SK-N-SH (cell line): ENCODE results near the gene AXL. TPM values are rescaled to one million over a fixed set of nuclear protein-coding genes. Genes with fewer than 3 reads are reported as not detected.

Experiments used
- CTCF ChIA-PET: fragments of 300-600, 350-600 bp; formaldehyde crosslinking; extraction: SDS; loops from one replicate; lab custom pipeline; 2021; lab: Yijun Ruan, JAX
- POLR2A ChIA-PET: fragments of 350-600 bp; sonication (Branson Sonifier 250); formaldehyde crosslinking; extraction: SDS; loops from one replicate; lab custom pipeline; 2020; ENCODE audit warnings: antibody characterized with exemption, inconsistent platforms; lab: Yijun Ruan, JAX
- DNase-seq: peaks from one replicate; pipeline ENCODE4 v3.0.0; 2012
- H2AFZ ChIP-seq: fragments of 200-600 bp; sonication (generic); 2 replicates; pipeline ENCODE4 v1.8.1; 2016; ENCODE audit warnings: antibody characterized with exemption, mild to moderate bottlenecking, low read depth
- H3F3A ChIP-seq: fragments of 200-600 bp; sonication (generic); replicated peaks from 2 replicates; pipeline ENCODE3; 2016; ENCODE audit warnings: antibody characterized with exemption, mild to moderate bottlenecking; ENCODE audit not compliant: insufficient read depth
- H3K27ac ChIP-seq, 2 experiments: fragments of 200-500 bp in 1 of 2; fragments of 200-600 bp in 1 of 2; sonication (Bioruptor generic) in 1 of 2; sonication (generic), shearing (Covaris generic) in 1 of 2; 2 replicates each; pipeline versions ENCODE4 v1.5.1 to v1.6.1; 2014 to 2016; ENCODE audit warnings: low read depth in 2 of 2, inconsistent platforms in 1 of 2, low read length in 1 of 2, mild to moderate bottlenecking in 1 of 2, mixed read lengths in 1 of 2
- H3K27me3 ChIP-seq: fragments of 200-600 bp; sonication (generic), shearing (Covaris generic); 2 replicates; pipeline ENCODE4 v1.6.1; 2016; ENCODE audit warnings: mixed run types; ENCODE audit not compliant: insufficient read depth
- H3K36me3 ChIP-seq, 2 experiments: fragments of 200-500 bp in 1 of 2; fragments of 200-600 bp in 1 of 2; sonication (Bioruptor generic) in 1 of 2; sonication (generic) in 1 of 2; replicated peaks in 1 of 2; 2 replicates each; pipeline versions ENCODE3 to v1.5.1; 2014 to 2016; ENCODE audit warnings: low read length in 1 of 2, mild to moderate bottlenecking in 1 of 2; ENCODE audit not compliant: insufficient read depth in 2 of 2, control insufficient read depth in 1 of 2
- H3K4me1 ChIP-seq, 2 experiments: fragments of 200-500 bp in 1 of 2; fragments of 200-600 bp in 1 of 2; sonication (Bioruptor generic) in 1 of 2; sonication (generic), shearing (Covaris generic) in 1 of 2; 2 replicates each; pipeline versions ENCODE4 v1.5.1 to v1.6.1; 2014 to 2016; ENCODE audit warnings: low read depth in 1 of 2, low read length in 1 of 2, mixed run types in 1 of 2; ENCODE audit not compliant: insufficient read depth in 2 of 2, control insufficient read depth in 1 of 2
- H3K4me2 ChIP-seq: fragments of 200-600 bp; sonication (generic), shearing (Covaris generic); 2 replicates; pipeline ENCODE4 v1.6.1; 2017; ENCODE audit warnings: mixed run types
- H3K4me3 ChIP-seq, 2 experiments: fragments of 200-500 bp in 1 of 2; fragments of 200-600 bp in 1 of 2; sonication (Bioruptor generic) in 1 of 2; sonication (generic), shearing (Covaris generic) in 1 of 2; 2 replicates each; pipeline versions ENCODE4 v1.5.1 to v1.8.1; 2014 to 2016; ENCODE audit warnings: low read depth in 2 of 2, inconsistent platforms in 1 of 2, low read length in 1 of 2, mild to moderate bottlenecking in 1 of 2, mixed read lengths in 1 of 2, moderate library complexity in 1 of 2
- H3K79me2 ChIP-seq: fragments of 200-600 bp; sonication (generic); 2 replicates; pipeline ENCODE4 v1.8.1; 2017; ENCODE audit warnings: mild to moderate bottlenecking; ENCODE audit not compliant: insufficient read depth
- H3K9ac ChIP-seq: fragments of 200-600 bp; sonication (generic); 2 replicates; pipeline ENCODE4 v1.6.1; 2017; ENCODE audit warnings: mixed run types
- H3K9me2 ChIP-seq: fragments of 200-600 bp; sonication (generic); 2 replicates; pipeline ENCODE4 v1.6.1; 2017; ENCODE audit warnings: mixed run types
- H3K9me3 ChIP-seq: fragments of 200-600 bp; sonication (generic); 2 replicates; pipeline ENCODE4 v1.6.1; 2017; ENCODE audit warnings: mixed run types, mild to moderate bottlenecking, moderate library complexity
- H4K20me1 ChIP-seq: fragments of 200-600 bp; sonication (generic); 2 replicates; pipeline ENCODE4 v1.6.1; 2017; ENCODE audit warnings: mild to moderate bottlenecking, mixed run types; ENCODE audit not compliant: insufficient read depth
- CHD2 ChIP-seq: fragments of 150-350 bp; IDR thresholded peaks from 2 replicates; pipeline ENCODE4 v1.6.1; 2018; ENCODE audit warnings: low read length; ENCODE audit not compliant: partially characterized antibody
- ELF1 ChIP-seq: IDR thresholded peaks from 2 replicates; pipeline ENCODE4 v1.4.0; 2012
- EP300 ChIP-seq, 2 experiments: IDR thresholded peaks; 2 replicates each; pipeline versions ENCODE4 v1.4.0 to v1.6.1; 2012; ENCODE audit warnings: borderline replicate concordance in 1 of 2, low read depth in 1 of 2, low read length in 1 of 2
- EZH2phosphoT487 ChIP-seq: fragments of 200-600 bp; sonication (generic); IDR thresholded peaks from 2 replicates; pipeline ENCODE4 v1.6.1; 2017; ENCODE audit warnings: low read depth, mixed run types, mild to moderate bottlenecking, antibody characterized with exemption, moderate library complexity, borderline replicate concordance
- FOSL2 ChIP-seq: IDR thresholded peaks from 2 replicates; pipeline ENCODE4 v1.4.0; 2012; ENCODE audit warnings: low read depth, mild to moderate bottlenecking, moderate library complexity, borderline replicate concordance
- FOXJ3 ChIP-seq: sonication (generic); formaldehyde crosslinking; IDR thresholded peaks from 2 replicates; pipeline ENCODE4 v1.5.1; 2020; ENCODE audit warnings: mild to moderate bottlenecking, missing genetic modification reagents
- FOXM1 ChIP-seq: IDR thresholded peaks from 2 replicates; pipeline ENCODE4 v1.4.0; 2012; ENCODE audit warnings: low read depth, mild to moderate bottlenecking
- GABPA ChIP-seq: IDR thresholded peaks from 2 replicates; pipeline ENCODE4 v1.4.0; 2012; ENCODE audit warnings: low read depth, mild to moderate bottlenecking
- IRF3 ChIP-seq: fragments of 150-350 bp; IDR thresholded peaks from 2 replicates; pipeline ENCODE4 v1.6.1; 2016; ENCODE audit warnings: mild to moderate bottlenecking, low read depth, low read length
- MAX ChIP-seq: IDR thresholded peaks from 2 replicates; pipeline ENCODE4 v1.4.0; 2012; ENCODE audit warnings: low read depth
- NRF1 ChIP-seq: IDR thresholded peaks from 2 replicates; pipeline ENCODE4 v1.6.1; 2012; ENCODE audit warnings: low read depth, mild to moderate bottlenecking, low read length
- PBX3 ChIP-seq: IDR thresholded peaks from 2 replicates; pipeline ENCODE4; 2012
- RAD21 ChIP-seq: IDR thresholded peaks from 2 replicates; pipeline ENCODE4 v1.6.1; 2012; ENCODE audit warnings: mild to moderate bottlenecking, low read length
- RFX5 ChIP-seq: IDR thresholded peaks from 2 replicates; pipeline ENCODE4 v1.6.1; 2012; ENCODE audit warnings: mild to moderate bottlenecking, improper control_type of control experiment, low read length
- SIN3A ChIP-seq: IDR thresholded peaks from 2 replicates; pipeline ENCODE4 v1.6.1; 2012; ENCODE audit warnings: low read depth, mild to moderate bottlenecking, low read length, moderate library complexity, borderline replicate concordance
- SMC3 ChIP-seq: IDR thresholded peaks from 2 replicates; pipeline ENCODE4 v1.6.1; 2012; ENCODE audit warnings: low read depth, low read length, improper control_type of control experiment
- TAF1 ChIP-seq: IDR thresholded peaks from 2 replicates; pipeline ENCODE4 v1.6.1; 2012; ENCODE audit warnings: low read depth, mild to moderate bottlenecking, low read length, moderate library complexity, borderline replicate concordance
- TCF12 ChIP-seq: IDR thresholded peaks from 2 replicates; pipeline ENCODE4 v1.4.0; 2012
- USF1 ChIP-seq: IDR thresholded peaks from 2 replicates; pipeline ENCODE4 v1.4.0; 2012; ENCODE audit warnings: low read depth, borderline replicate concordance
- USF2 ChIP-seq: fragments of 150-350 bp; IDR thresholded peaks from 2 replicates; pipeline ENCODE4 v1.6.1; 2017; ENCODE audit warnings: antibody characterized with exemption, low read length, low read depth, borderline replicate concordance
- YY1 ChIP-seq: IDR thresholded peaks from 2 replicates; pipeline ENCODE4 v1.4.0; 2012; ENCODE audit warnings: low read depth, mild to moderate bottlenecking
- ZBTB33 ChIP-seq: IDR thresholded peaks from 2 replicates; pipeline ENCODE4 v1.4.0; 2012; ENCODE audit warnings: low read depth, borderline replicate concordance
- WGBS: methylation state at CpG from one replicate; pipeline ENCODE4 v1.1.6; 2017; ENCODE audit warnings: low lambda C conversion rate; 5-methylcytosine and 5-hydroxymethylcytosine counted together
- polyA plus RNA-seq, 3 experiments: library from polyadenylated mRNA; depleted of rRNA; stranded (reverse); fragments of >200 nt; gene quantifications; 2 replicates each; pipeline ENCODE4 v1.2.3, GENCODE V29; 2012

Gene AXL
- polyA plus RNA-seq, 1 of the 3 experiments (the other 2 are of a cell fraction), result 82.6 TPM

- no peak overlapping the region for H2AFZ ChIP-seq
- H3K36me3 ChIP-seq, result peaks cover 61 to 73% of the 10 kb centered on the region in 2 experiments
- peaks cover 6% of the 10 kb centered on the region for H3F3A ChIP-seq
- H3K9ac ChIP-seq, result no peak overlapping the region
- H3K9me3 ChIP-seq, result no peaks in the 10 kb centered on the region
- POLR2A ChIA-PET, result no interaction called here
- no peak for DNase-seq
- 92% methylated on average over 5 of the region's 5 CpGs for WGBS
- no peak overlapping the region for H3K4me3 ChIP-seq
- H3K4me1 ChIP-seq, result peaks cover 11 to 12% of the 10 kb centered on the region in 2 experiments; a peak in 2 of 4 replicates
- CTCF ChIA-PET, result interaction anchor here (0.9 to 1.6 kb wide), 2 partner anchors 38 to 65 kb away, joined by 3 read pairs; no protein-coding TSS in a partner anchor
- peaks cover 24% of the 10 kb centered on the region for H4K20me1 ChIP-seq
- TF ChIP-seq MAX, result no peak
- TF ChIP-seq SMC3, result no peak
- no peak for TF ChIP-seq CHD2
- TF ChIP-seq ELF1, result no peak
- no peak for TF ChIP-seq USF2
- TF ChIP-seq FOXJ3 (CRISPR knock-in tag), result no peak
- TF ChIP-seq SIN3A, result no peak
- TF ChIP-seq IRF3, result no peak
- TF ChIP-seq USF1, result no peak
- TF ChIP-seq RFX5, result no peak
- TF ChIP-seq FOSL2, result no peak
- TF ChIP-seq NRF1, result no peak
- TF ChIP-seq EP300 (IDR thresholded peaks at IDR 0.05; ENCODE audit: borderline replicate concordance in 1 of 2, low read depth in 1 of 2, low read length in 1 of 2), result no peak
- no peak for TF ChIP-seq GABPA
- no peak for TF ChIP-seq FOXM1
- TF ChIP-seq TAF1, result no peak
- H3K27ac ChIP-seq, result no peak overlapping the region
- no peaks in the 10 kb centered on the region for H3K9me2 ChIP-seq
- H3K79me2 ChIP-seq, result peaks cover 63% of the 10 kb centered on the region
- H3K27me3 ChIP-seq, result no peaks in the 10 kb centered on the region
- no peak overlapping the region for H3K4me2 ChIP-seq
Measured at GRCh38 chr19:41269571-41269970, 50.5 kb downstream of the AXL start.

- H3F3A ChIP-seq, result peaks cover 9% of the 10 kb centered on the region
- H3K4me3 ChIP-seq, result no peak overlapping the region
- no peak overlapping the region for H2AFZ ChIP-seq
- peaks cover 31% of the 10 kb centered on the region for H3K79me2 ChIP-seq
- 95% methylated on average over 6 of the region's 6 CpGs for WGBS
- no peaks in the 10 kb centered on the region for H3K4me1 ChIP-seq
- no peak for DNase-seq
- ChIA-PET POLR2A (no interaction called here), CTCF (no interaction called here)
- no peak overlapping the region for H3K4me2 ChIP-seq
- H3K27ac ChIP-seq, result no peak overlapping the region
- peaks cover 79 to 94% of the 10 kb centered on the region in 2 experiments for H3K36me3 ChIP-seq
- H3K27me3 ChIP-seq, result no peaks in the 10 kb centered on the region
- H4K20me1 ChIP-seq, result peaks cover 8% of the 10 kb centered on the region; the same call in 1 of the 2 replicates
- H3K9me3 ChIP-seq, result no peaks in the 10 kb centered on the region
- H3K9ac ChIP-seq, result no peak overlapping the region
- no peaks in the 10 kb centered on the region for H3K9me2 ChIP-seq
- TF ChIP-seq GABPA (no peak), FOXM1 (no peak), TCF12 (no peak), EZH2phosphoT487 (no peak), PBX3 (no peak), RAD21 (no peak), FOSL2 (no peak), YY1 (no peak), EP300 (IDR thresholded peaks at IDR 0.05; ENCODE audit: borderline replicate concordance in 1 of 2, low read depth in 1 of 2, low read length in 1 of 2) (no peak), ZBTB33 (no peak), USF2 (no peak)
Measured at GRCh38 chr19:41273076-41273475, 54.1 kb downstream of the AXL start.
